C4-2B (cell line): ENCODE data around the gene SERTAD4.

Source experiments
- H3K27ac ChIP-seq: fragments of 450-650 bp; 2 replicates; pipeline ENCODE4 v1.5.1; 2017
- ZFX ChIP-seq: fragments of 450-650 bp; IDR thresholded peaks from 2 replicates; pipeline ENCODE4 v1.6.1; 2017
- TF ChIP-seq, protein P1 (sequence below): fragments of 450-650 bp; conservative IDR thresholded peaks from 2 replicates; pipeline ENCODE4 v1.5.1; 2017; ENCODE audit warnings: mild to moderate bottlenecking

SERTAD4 gene

DNA sequence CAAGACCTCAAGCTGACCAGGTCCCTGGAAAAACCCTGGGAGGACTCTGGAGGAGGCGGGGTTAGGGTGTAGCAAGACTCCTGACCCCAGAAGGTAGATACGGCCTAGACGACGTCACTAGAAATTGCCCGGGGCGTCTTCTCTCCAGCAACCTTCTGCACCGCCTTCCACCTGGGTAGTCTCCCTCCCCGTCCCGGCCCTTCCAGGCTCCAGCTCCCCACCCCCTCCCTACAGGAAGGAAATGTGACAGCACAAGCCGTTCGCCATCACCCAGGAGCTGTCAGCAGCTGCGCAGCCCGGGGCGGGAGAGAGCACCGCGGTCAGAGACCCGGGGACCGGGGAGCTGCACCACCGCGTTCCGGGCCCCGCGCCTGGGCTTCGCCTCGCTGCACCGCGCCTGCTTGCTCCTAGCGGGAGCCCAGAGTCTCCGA, 20.0 kb downstream of the SERTAD4 start:
- H3K27ac ChIP-seq: no peak overlapping the region
- TF ChIP-seq ZFX: no peak
- TF ChIP-seq, protein P1, sequence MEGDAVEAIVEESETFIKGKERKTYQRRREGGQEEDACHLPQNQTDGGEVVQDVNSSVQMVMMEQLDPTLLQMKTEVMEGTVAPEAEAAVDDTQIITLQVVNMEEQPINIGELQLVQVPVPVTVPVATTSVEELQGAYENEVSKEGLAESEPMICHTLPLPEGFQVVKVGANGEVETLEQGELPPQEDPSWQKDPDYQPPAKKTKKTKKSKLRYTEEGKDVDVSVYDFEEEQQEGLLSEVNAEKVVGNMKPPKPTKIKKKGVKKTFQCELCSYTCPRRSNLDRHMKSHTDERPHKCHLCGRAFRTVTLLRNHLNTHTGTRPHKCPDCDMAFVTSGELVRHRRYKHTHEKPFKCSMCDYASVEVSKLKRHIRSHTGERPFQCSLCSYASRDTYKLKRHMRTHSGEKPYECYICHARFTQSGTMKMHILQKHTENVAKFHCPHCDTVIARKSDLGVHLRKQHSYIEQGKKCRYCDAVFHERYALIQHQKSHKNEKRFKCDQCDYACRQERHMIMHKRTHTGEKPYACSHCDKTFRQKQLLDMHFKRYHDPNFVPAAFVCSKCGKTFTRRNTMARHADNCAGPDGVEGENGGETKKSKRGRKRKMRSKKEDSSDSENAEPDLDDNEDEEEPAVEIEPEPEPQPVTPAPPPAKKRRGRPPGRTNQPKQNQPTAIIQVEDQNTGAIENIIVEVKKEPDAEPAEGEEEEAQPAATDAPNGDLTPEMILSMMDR: no peak

DNA sequence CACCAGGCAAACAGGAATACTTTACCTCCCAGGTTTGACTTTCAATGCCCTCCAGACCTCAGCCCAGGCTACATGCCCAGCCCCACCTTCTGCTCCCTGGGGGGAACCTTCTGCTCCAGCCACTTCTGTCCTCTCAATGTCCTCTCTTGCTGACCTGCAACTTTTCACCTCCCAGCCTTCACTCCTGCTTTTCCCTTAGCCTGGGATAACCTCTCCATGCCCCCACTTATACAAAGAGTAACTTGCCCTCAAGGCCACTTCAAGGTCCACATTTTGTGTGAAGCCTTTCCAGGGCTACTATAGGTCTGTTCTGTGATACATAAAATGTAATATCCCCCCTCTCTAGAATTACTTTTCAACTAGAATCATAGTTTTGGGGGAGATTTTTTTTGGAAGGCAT, 21.7 kb downstream of the SERTAD4 start:
- TF ChIP-seq ZFX: no peak
- TF ChIP-seq, protein P1: no peak
- no peak overlapping the region for H3K27ac ChIP-seq

DNA sequence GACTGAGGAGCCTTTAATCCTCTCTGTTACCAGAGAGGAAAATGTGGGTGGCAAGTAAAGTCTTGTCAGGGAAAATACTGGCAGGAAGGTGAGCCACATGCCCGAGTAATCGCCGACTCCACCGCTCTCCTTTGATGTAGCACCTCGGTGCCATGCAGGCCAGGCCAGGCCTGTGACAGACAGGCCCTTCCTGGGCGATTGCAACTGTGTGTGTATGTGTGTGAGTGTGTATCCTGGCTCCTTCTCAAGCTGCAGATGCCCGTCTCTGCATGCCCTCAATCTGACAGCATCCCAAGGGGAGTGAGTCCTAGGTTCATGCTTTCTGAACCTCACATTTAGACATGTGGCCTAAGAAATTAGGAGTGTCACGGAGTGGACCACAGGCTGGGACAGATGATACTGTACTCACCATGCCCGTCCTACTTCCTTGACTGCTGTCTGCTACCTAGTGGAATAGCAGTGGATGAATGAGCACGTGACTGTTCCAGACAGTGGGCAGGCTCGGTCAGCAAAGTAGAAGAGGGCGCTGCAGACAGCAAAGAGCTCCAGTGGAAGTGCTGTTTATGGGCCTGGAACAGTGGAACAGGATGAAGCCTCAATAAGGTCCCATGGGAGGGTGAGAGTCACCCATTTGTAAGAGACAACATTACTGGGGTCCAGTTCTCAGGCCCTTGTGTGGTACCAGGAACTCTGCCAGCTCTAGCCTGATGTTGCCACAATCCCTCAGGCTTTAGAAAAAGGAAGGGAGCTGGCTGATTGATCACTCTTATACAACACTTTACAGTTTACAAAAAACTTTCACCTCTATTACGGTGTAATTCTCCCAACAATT, 25.3 kb downstream of the SERTAD4 start:
- TF ChIP-seq, protein P1: no peak
- no peak for TF ChIP-seq ZFX
- no peak overlapping the region for H3K27ac ChIP-seq

DNA sequence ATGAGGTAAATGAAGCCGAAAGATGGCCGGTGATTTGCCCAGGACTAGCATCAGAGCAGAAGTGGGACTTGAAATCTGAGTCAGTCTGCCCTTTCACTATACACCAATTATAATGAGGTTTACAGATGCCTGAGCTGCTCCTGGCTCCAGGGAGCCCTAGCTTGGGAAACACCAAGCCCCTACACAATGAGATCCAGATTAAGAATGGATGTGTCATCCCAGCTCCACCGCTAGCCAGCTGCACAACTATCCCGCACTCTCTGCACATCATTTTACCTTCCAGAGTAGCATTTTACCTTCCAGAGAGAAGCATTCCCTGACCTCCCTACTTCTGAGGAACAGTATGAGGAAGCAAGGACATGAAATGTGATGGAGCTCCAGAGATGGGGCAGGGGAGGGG, 27.0 kb downstream of the SERTAD4 start:
- TF ChIP-seq, protein P1: no peak
- TF ChIP-seq ZFX: no peak

DNA sequence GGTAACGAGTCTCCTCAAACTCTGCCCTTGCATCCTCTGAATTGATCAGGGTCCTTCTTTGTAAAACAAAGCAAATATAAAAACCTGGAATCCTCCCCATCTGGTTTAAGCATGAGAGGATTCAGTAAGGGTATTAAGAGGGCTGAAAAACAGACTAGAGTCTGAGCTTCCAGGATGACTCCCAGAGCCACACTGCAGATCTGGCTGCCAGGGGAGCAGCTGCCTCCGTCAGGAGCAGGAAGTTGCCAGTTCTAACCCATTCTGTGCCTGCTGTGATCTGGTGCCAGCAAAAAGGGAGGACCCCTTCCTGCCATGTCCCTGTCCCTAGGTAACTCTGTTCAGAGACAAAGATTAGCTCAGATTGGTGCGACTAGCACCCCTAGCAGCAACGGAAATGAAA, 27.5 kb downstream of the SERTAD4 start:
- no peak overlapping the region for H3K27ac ChIP-seq

More for the DNA sequence above, 27.0 kb downstream of the SERTAD4 start:
- no peak overlapping the region for H3K27ac ChIP-seq

DNA sequence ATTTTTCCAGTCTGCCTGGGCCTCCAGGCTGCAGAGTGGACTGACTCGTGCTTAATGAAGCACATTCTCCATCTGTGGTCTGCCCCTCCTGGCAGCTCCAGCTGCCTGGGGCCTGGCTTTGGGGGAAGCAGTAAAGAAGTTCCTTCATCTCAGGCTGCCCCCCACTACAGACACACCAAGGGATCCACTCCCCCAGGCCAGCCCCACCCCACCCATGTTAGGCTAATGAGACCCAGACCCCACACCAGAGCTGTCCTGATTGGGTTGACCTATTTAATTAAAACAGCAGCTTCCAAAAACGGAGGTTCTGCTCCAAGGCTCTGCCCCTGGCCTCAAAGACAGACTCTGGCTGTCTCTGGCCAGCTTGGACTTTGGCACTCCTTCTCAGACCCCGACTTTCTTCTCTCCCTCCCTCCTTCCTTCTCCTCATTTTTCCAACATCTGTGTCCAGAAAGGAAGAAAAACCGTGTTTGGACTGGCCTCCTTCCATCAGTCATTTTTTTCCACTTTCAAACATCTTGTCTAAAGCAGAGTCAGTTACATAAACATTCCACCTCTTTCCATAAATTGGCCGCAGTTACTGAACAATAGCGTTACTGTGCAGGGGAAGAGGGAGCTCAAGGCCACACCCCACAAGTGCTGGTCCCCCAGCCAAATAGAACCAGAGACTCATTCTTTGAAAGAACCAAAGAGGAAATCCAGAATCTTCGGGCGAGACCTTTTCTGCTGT, 29.7 kb downstream of the SERTAD4 start:
- TF ChIP-seq, protein P1: no peak
- no peak for TF ChIP-seq ZFX
- no peak overlapping the region for H3K27ac ChIP-seq

More for the DNA sequence above, 27.5 kb downstream of the SERTAD4 start:
- TF ChIP-seq, protein P1: no peak
- no peak for TF ChIP-seq ZFX

DNA sequence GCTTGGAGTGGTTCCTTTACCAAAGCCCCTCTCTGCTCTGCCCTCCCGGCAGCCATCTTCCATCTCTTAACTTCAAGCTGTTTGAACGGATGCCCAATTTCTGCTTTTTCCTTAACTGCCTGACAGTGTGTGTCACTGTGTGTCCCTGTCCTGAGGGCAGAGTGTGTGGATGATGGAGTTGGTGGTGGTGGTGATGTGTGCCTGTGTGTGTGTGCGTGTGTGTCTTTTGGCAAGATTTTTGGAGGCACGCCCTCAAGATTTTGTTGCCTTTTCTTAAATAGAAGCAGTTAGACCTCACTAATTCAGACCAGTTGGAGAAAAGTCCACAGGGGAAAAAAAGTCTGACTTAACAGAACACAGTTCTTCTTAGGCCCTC, 30.3 kb downstream of the SERTAD4 start:
- no peak overlapping the region for H3K27ac ChIP-seq
- TF ChIP-seq ZFX: no peak
- TF ChIP-seq, protein P1: no peak
